SK-N-SH (cell line): ENCODE data around the gene NAALADL2.

Source experiments
- CTCF ChIP-seq: fragments of 200-600 bp; sonication (generic); IDR thresholded peaks from 2 replicates; pipeline ENCODE4 v1.6.1; 2017; ENCODE audit warnings: antibody characterized with exemption, mild to moderate bottlenecking, moderate library complexity
- EP300 ChIP-seq, 2 experiments: IDR thresholded peaks; 2 replicates each; pipeline versions ENCODE4 v1.4.0 to v1.6.1; 2012; ENCODE audit warnings: borderline replicate concordance in 1 of 2, low read depth in 1 of 2, low read length in 1 of 2
- FOXM1 ChIP-seq: IDR thresholded peaks from 2 replicates; pipeline ENCODE4 v1.4.0; 2012; ENCODE audit warnings: low read depth, mild to moderate bottlenecking
- GABPA ChIP-seq: IDR thresholded peaks from 2 replicates; pipeline ENCODE4 v1.4.0; 2012; ENCODE audit warnings: low read depth, mild to moderate bottlenecking
- MEF2A ChIP-seq: IDR thresholded peaks from 2 replicates; pipeline ENCODE4 v1.4.0; 2012; ENCODE audit warnings: low read depth, borderline replicate concordance
- POLR2AphosphoS5 ChIP-seq: IDR thresholded peaks from 2 replicates; pipeline ENCODE4 v1.6.1; 2012; ENCODE audit warnings: low read depth, low read length
- RAD21 ChIP-seq: IDR thresholded peaks from 2 replicates; pipeline ENCODE4 v1.6.1; 2012; ENCODE audit warnings: mild to moderate bottlenecking, low read length
- REST ChIP-seq: IDR thresholded peaks from 2 replicates; pipeline ENCODE4 v1.6.1; 2012; ENCODE audit warnings: mild to moderate bottlenecking, low read depth, low read length, moderate library complexity
- SMC3 ChIP-seq: IDR thresholded peaks from 2 replicates; pipeline ENCODE4 v1.6.1; 2012; ENCODE audit warnings: low read depth, low read length, improper control_type of control experiment
- TAF1 ChIP-seq: IDR thresholded peaks from 2 replicates; pipeline ENCODE4 v1.6.1; 2012; ENCODE audit warnings: low read depth, mild to moderate bottlenecking, low read length, moderate library complexity, borderline replicate concordance

GRCh38 chr3:174844746-174845145 lies 14.4 kb upstream of the NAALADL2 start:
- TF ChIP-seq RAD21 (no peak), FOXM1 (no peak), CTCF (no peak), TAF1 (no peak), SMC3 (no peak), EP300 (IDR thresholded peaks at IDR 0.05; ENCODE audit: borderline replicate concordance in 1 of 2, low read depth in 1 of 2, low read length in 1 of 2) (no peak), POLR2AphosphoS5 (no peak), REST (no peak), GABPA (no peak), MEF2A (no peak)
